Testis (tissue), 2 donors: ENCODE data around the gene SRPX.

ENCODE experiments used
- POLR2A ChIP-seq: fragments of 450-650 bp; IDR thresholded peaks from one replicate; pipeline ENCODE4 v1.6.1; 2017; ENCODE audit warnings: antibody characterized with exemption, mild to moderate bottlenecking, moderate library complexity
- TF ChIP-seq, protein P1 (sequence below), 3 experiments: fragments of 450-650 bp in 2 of 3; fragments of 200-600 bp in 1 of 3; sonication (generic) in 1 of 3; IDR thresholded peaks; one replicate each; pipeline ENCODE4 v1.5.1; 2016 to 2019; ENCODE audit warnings: antibody characterized with exemption in 3 of 3, mild to moderate bottlenecking in 2 of 3, moderate library complexity in 1 of 3

GRCh38 chrX:38129366-38129765, 91.3 kb downstream of the SRPX start:
- TF ChIP-seq, protein P1, sequence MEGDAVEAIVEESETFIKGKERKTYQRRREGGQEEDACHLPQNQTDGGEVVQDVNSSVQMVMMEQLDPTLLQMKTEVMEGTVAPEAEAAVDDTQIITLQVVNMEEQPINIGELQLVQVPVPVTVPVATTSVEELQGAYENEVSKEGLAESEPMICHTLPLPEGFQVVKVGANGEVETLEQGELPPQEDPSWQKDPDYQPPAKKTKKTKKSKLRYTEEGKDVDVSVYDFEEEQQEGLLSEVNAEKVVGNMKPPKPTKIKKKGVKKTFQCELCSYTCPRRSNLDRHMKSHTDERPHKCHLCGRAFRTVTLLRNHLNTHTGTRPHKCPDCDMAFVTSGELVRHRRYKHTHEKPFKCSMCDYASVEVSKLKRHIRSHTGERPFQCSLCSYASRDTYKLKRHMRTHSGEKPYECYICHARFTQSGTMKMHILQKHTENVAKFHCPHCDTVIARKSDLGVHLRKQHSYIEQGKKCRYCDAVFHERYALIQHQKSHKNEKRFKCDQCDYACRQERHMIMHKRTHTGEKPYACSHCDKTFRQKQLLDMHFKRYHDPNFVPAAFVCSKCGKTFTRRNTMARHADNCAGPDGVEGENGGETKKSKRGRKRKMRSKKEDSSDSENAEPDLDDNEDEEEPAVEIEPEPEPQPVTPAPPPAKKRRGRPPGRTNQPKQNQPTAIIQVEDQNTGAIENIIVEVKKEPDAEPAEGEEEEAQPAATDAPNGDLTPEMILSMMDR (IDR thresholded peaks at IDR 0.05), result no peak
- TF ChIP-seq POLR2A, result no peak
